Calu3 (cell line): ENCODE data around the gene CSNK1A1L. TPM values are rescaled to one million over a fixed set of nuclear protein-coding genes. Genes with fewer than 3 reads are reported as not detected.

ENCODE experiments used
- BruUV-seq: library from RNA; stranded (reverse); fragments of 400-500 nt; replicated peaks from 2 replicates; lab custom pipeline; 2021; lab: Mats Ljungman, UMichigan
- CTCF ChIA-PET: fragments of 300-600 bp; sonication (Branson Sonifier 250); formaldehyde crosslinking; loops from one replicate; lab custom pipeline; 2022; ENCODE audit warnings: antibody characterized with exemption; lab: Charles Lee
- DNase-seq: peaks from one replicate; pipeline ENCODE4 v3.0.0; 2022
- H3K27ac Mint-ChIP-seq: one replicate; pipeline ENCODE4 v1.8.0; 2022; ENCODE audit warnings: mixed read lengths; ENCODE audit not compliant: unreplicated experiment
- H3K27me3 Mint-ChIP-seq: one replicate; pipeline ENCODE4 v1.8.0; 2022; ENCODE audit warnings: mixed read lengths; ENCODE audit not compliant: unreplicated experiment
- H3K36me3 Mint-ChIP-seq: one replicate; pipeline ENCODE4 v1.8.0; 2022; ENCODE audit warnings: mild to moderate bottlenecking, moderate library complexity, mixed read lengths; ENCODE audit not compliant: insufficient read depth, unreplicated experiment
- H3K4me1 Mint-ChIP-seq: one replicate; pipeline ENCODE4 v1.8.0; 2022; ENCODE audit warnings: mild to moderate bottlenecking, low read depth, mixed read lengths; ENCODE audit not compliant: unreplicated experiment
- H3K4me3 Mint-ChIP-seq: one replicate; pipeline ENCODE4 v1.8.0; 2022; ENCODE audit warnings: mild to moderate bottlenecking, low read depth, moderate library complexity, mixed read lengths; ENCODE audit not compliant: unreplicated experiment
- H3K9me3 Mint-ChIP-seq: one replicate; pipeline ENCODE4 v1.8.0; 2022; ENCODE audit warnings: low read depth, mixed read lengths; ENCODE audit not compliant: unreplicated experiment
- CTCF ChIP-seq: fragments of 200-600 bp; IDR thresholded peaks from one replicate; pipeline ENCODE4 v1.8.0; 2022; ENCODE audit warnings: antibody characterized with exemption; ENCODE audit not compliant: unreplicated experiment
- intact Hi-C: fragments of 100-400 bp; cut with micrococcal nuclease; formaldehyde crosslinking; loops from one replicate; pipeline ENCODE4 v1.10.0; 2022; ENCODE audit not compliant: unreplicated experiment
- total RNA-seq: library from RNA; stranded (reverse); gene quantifications from 2 replicates; pipeline ENCODE4 v1.2.3, GENCODE V29; 2022

Gene CSNK1A1L
- total RNA-seq, 1 experiment from 2014 or later = not detected

DNA sequence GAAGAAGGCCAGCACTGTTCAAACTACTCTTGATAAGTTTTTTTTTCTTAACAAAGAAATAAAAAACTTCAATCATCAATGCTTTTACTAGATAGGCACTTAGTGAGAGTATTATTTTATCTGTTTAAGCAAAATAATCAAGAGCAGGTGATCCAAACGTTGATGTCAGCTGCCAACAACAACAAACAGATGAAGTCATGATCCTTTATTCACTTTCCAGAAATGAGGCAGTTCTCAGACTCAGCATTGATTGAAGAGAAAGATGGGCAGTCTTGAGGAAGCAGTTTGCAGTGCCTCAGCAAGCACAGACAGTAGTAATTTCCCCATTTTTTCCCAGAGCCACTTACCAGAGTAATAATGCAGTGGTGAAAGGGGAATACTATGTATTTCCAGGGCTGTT lies 38.4 kb upstream of the CSNK1A1L start:
- intact Hi-C loops = no loop called here
- Mint-ChIP-seq H3K4me1 (no peaks in the 10 kb centered on the region), H3K9me3 (peaks cover 3% of the 10 kb centered on the region), H3K27ac (no peak overlapping the region), H3K36me3 (no peaks in the 10 kb centered on the region), H3K27me3 (no peaks in the 10 kb centered on the region), H3K4me3 (no peak overlapping the region)
- CTCF ChIA-PET = no interaction called here
- no TSS peak for BruUV-seq
- TF ChIP-seq CTCF = no peak
- no peak for DNase-seq

DNA sequence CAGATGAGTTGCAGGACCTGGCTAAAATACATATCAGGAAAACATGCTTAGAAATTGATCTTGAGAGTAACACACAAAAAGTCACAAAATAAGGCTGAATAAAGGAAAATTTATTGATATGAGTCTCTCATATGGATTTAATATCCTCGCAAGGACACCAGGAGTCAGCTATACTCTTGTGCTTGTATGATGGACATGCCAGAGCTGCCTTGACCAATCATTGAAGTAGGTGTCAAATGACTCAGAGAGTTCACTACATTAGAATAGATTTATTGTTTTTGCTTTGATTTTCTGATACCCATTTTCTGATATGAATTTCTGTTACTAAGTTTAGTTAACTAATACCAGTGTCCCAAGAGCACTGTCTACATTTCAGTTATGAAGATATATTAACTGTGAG lies 37.4 kb upstream of the CSNK1A1L start:
- Mint-ChIP-seq H3K9me3 (peaks cover 3% of the 10 kb centered on the region), H3K27me3 (no peaks in the 10 kb centered on the region), H3K27ac (no peak overlapping the region), H3K4me1 (no peaks in the 10 kb centered on the region), H3K36me3 (no peaks in the 10 kb centered on the region), H3K4me3 (no peak overlapping the region)
- intact Hi-C loops = no loop called here
- no peak for TF ChIP-seq CTCF
- no peak for DNase-seq
- no TSS peak for BruUV-seq
- CTCF ChIA-PET = interaction anchor here (0.6 kb wide), 1 partner anchor 117 kb away, joined by 3 read pairs; no protein-coding TSS in a partner anchor

DNA sequence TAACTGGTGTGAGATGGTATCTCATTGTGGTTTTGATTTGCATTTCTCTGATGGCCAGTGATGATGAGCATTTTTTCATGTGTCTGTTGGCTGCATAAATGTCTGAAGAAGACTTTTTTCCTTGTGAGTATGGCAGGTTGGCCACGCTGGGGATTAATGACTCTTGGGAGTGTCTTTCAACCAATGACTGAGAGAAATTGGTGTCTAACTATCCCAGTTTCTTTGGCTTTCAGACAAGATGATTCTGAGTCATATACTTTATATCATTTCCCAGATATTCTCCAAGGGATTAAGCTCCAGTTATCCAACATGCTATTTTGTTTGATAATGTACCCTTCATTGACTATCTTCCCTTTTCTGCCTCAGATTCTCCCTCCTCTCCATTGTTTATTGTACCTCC lies 35.5 kb upstream of the CSNK1A1L start:
- TF ChIP-seq CTCF = no peak
- H3K4me1 Mint-ChIP-seq = no peaks in the 10 kb centered on the region
- no TSS peak for BruUV-seq
- intact Hi-C loops = no loop called here
- no peaks in the 10 kb centered on the region for H3K27me3 Mint-ChIP-seq
- no peaks in the 10 kb centered on the region for H3K36me3 Mint-ChIP-seq
- CTCF ChIA-PET = no interaction called here
- DNase-seq = no peak
- H3K9me3 Mint-ChIP-seq = peaks cover 3% of the 10 kb centered on the region
- no peak overlapping the region for H3K4me3 Mint-ChIP-seq
- no peak overlapping the region for H3K27ac Mint-ChIP-seq

DNA sequence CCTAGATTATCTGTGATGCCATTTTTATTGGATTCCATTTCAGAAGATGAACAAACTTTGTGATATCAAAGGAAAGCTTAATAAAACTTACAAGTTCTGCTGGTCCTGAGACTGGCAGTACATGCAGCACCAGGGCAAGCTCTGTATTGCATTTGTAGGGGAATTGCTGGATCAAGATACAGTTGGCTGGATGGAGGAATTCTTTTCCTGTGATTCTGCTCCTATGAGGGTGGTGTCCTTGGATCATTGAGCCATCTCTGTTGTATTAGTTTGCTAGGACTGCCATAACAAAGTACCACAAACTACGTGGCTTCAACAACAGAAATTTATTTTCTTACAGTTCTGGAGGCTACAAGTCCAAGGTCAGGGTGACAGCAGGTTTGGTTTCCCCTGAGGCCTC lies 33.9 kb upstream of the CSNK1A1L start:
- CTCF ChIA-PET = no interaction called here
- H3K9me3 Mint-ChIP-seq = no peaks in the 10 kb centered on the region
- H3K36me3 Mint-ChIP-seq = no peaks in the 10 kb centered on the region
- no peak for TF ChIP-seq CTCF
- intact Hi-C loops = no loop called here
- no peaks in the 10 kb centered on the region for H3K4me1 Mint-ChIP-seq
- no peak for DNase-seq
- no TSS peak for BruUV-seq
- H3K4me3 Mint-ChIP-seq = no peak overlapping the region
- no peak overlapping the region for H3K27ac Mint-ChIP-seq
- no peaks in the 10 kb centered on the region for H3K27me3 Mint-ChIP-seq

DNA sequence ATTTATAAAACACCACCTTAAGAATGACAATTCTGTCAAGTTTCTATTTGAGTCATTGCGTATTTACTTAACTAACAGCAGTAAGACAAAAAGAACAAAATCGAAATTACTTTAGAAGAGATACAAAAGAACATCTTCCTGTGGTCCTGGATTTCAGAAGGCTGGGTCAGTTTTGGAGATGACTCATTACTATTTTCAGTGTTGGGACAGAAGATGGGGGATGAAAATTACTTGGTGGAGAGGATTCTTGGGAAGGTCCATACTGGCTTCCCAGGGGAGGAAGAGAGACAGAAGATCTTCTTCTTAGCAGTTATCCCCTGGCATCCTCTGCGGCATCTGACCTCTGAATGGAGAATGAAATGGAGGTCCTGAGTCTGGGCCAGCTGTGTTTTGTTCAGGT lies 33.5 kb upstream of the CSNK1A1L start:
- DNase-seq = no peak
- CTCF ChIA-PET = no interaction called here
- H3K36me3 Mint-ChIP-seq = no peaks in the 10 kb centered on the region
- H3K4me1 Mint-ChIP-seq = no peaks in the 10 kb centered on the region
- intact Hi-C loops = no loop called here
- TF ChIP-seq CTCF = no peak
- H3K27ac Mint-ChIP-seq = no peak overlapping the region
- no TSS peak for BruUV-seq
- no peaks in the 10 kb centered on the region for H3K27me3 Mint-ChIP-seq
- no peaks in the 10 kb centered on the region for H3K9me3 Mint-ChIP-seq
- H3K4me3 Mint-ChIP-seq = no peak overlapping the region
